ENCODE measurements around the gene PRDM2.

Gene PRDM2

DNA sequence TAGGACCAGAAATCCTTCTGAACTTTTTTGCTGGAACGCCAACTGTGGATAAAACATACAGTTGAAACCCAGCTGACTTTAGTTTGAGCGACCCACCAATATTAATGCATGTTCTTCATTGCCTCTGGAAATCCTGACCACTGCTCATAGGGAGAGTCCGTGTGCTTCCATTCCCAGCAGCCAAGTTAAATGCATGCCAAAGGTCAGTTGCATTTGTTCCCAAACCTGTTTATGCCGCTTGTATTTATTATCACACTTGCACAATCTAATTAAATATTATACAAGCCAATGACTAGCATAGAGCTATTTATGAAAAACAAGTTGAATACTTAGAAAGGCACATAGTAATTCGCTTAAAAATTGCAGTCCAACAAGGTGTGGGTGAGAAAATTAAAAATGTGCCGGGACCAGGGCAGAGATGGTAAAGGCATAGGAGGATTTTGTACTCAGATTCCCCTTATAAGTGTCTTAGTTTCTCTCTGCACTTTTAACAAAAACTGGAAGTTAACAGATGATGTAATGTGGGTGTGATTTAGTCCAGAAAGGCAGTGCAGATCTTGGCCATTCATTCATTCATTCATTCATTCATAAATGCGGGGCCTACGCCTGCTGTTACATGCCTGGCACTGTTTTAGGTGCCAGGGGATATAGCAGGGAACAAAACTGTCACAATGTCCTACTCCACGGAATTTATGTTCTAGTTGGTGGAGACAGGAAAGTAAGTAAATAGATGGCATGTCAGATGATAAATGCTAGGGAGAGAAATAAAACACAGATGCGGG lies 99.7 kb downstream of the PRDM2 start:
- Histone ChIP-seq H3K36me3 (ENCODE audit: control insufficient read depth, insufficient read depth, low read length) (no peaks in the 10 kb centered on the region), H3K27ac (ENCODE audit: insufficient read depth, low read depth, low read length, poor library complexity, severe bottlenecking) (no peak overlapping the region)
- 92 to 96% methylated on average over 10 of the region's 10 CpGs for WGBS, 2 experiments

DNA sequence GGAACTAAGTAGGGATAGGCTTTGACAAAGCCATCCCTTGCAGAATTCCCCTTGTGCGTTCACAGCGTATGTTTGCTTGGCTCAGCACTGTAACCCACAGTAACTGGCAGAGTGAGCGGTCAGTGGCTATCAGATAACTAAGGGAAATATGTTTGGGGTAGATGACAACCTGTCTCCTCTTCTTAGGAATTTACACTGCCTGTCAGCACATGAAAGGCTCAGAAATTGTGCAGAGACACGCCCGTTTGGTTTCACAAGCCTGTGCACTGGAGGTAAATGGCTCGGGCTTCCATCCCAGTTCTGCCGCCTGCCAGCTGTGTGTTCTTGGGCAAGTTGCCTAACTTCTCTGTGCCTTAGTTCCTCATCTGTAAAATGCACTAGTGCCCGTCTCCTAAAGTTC lies 101.2 kb downstream of the PRDM2 start:
- Histone ChIP-seq H3K36me3 (ENCODE audit: control insufficient read depth, insufficient read depth, low read length) (no peaks in the 10 kb centered on the region), H3K27me3 (ENCODE audit: control insufficient read depth, insufficient read depth, low read length, poor library complexity, severe bottlenecking) (no peaks in the 10 kb centered on the region)
- 93 to 97% methylated on average over 8 of the region's 8 CpGs for WGBS, 2 experiments

More for the DNA sequence above, 99.7 kb downstream of the PRDM2 start:
- no peak overlapping the region for H3K4me3 ChIP-seq (ENCODE audit: insufficient read depth, low read depth, low read length)
- no peaks in the 10 kb centered on the region for H3K27me3 ChIP-seq (ENCODE audit: control insufficient read depth, insufficient read depth, low read length, poor library complexity, severe bottlenecking)
- no peaks in the 10 kb centered on the region for H3K9me3 ChIP-seq (ENCODE audit: control insufficient read depth, low read length)
- no peaks in the 10 kb centered on the region for H3K4me1 ChIP-seq (ENCODE audit: control insufficient read depth, insufficient read depth, low read length)

DNA sequence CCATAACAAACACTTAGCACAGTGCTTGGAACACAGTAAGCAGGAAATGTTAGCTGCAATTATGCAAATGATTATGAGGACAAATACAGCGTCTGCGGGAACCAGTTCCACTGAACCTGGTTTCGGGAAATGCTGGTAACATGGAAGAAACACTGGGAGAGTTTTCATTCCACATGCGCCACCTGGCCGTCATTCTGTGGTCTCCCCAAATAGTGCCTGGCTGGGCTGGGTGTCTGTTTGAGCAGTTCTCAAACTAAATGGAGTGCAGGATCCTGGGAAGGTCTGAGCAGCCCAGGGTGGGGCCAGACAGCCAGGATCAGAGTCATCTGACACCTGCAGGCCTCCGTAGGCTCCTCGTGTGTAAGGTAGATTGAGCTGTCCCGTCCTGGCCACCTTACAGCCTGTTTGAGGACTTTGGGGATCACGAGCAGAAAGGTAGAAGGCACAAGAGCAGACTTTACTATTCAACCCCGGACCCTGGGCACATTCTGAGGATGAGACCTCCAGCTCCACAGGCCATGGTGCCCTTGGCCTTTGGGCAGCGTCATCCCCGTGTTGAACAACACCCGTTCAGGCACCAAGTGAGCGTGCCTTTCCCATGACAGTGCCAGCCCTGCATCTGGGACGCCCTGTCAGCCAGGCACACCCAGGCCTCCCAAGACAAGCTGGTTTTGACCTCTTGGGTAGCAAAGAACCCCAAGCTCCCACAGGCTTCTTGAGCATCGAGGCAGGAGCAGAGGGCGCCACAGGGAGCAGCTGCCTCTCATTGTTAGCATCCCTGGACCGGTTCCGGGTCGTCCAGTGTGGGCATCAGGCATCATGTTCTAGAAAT lies 101.9 kb downstream of the PRDM2 start:
- Histone ChIP-seq H3K4me1 (ENCODE audit: control insufficient read depth, insufficient read depth, low read length) (no peaks in the 10 kb centered on the region), H3K4me3 (ENCODE audit: insufficient read depth, low read depth, low read length) (no peak overlapping the region), H3K9me3 (ENCODE audit: control insufficient read depth, low read length) (no peaks in the 10 kb centered on the region), H3K27ac (ENCODE audit: insufficient read depth, low read depth, low read length, poor library complexity, severe bottlenecking) (no peak overlapping the region), H3K27me3 (ENCODE audit: control insufficient read depth, insufficient read depth, low read length, poor library complexity, severe bottlenecking) (no peaks in the 10 kb centered on the region), H3K36me3 (ENCODE audit: control insufficient read depth, insufficient read depth, low read length) (no peaks in the 10 kb centered on the region)
- WGBS, 2 experiments = 89 to 92% methylated on average over 20 of the region's 20 CpGs

More for the DNA sequence above, 101.2 kb downstream of the PRDM2 start:
- H3K4me3 ChIP-seq (ENCODE audit: insufficient read depth, low read depth, low read length) = no peak overlapping the region
- H3K27ac ChIP-seq (ENCODE audit: insufficient read depth, low read depth, low read length, poor library complexity, severe bottlenecking) = no peak overlapping the region
- H3K9me3 ChIP-seq (ENCODE audit: control insufficient read depth, low read length) = no peaks in the 10 kb centered on the region
- H3K4me1 ChIP-seq (ENCODE audit: control insufficient read depth, insufficient read depth, low read length) = no peaks in the 10 kb centered on the region

DNA sequence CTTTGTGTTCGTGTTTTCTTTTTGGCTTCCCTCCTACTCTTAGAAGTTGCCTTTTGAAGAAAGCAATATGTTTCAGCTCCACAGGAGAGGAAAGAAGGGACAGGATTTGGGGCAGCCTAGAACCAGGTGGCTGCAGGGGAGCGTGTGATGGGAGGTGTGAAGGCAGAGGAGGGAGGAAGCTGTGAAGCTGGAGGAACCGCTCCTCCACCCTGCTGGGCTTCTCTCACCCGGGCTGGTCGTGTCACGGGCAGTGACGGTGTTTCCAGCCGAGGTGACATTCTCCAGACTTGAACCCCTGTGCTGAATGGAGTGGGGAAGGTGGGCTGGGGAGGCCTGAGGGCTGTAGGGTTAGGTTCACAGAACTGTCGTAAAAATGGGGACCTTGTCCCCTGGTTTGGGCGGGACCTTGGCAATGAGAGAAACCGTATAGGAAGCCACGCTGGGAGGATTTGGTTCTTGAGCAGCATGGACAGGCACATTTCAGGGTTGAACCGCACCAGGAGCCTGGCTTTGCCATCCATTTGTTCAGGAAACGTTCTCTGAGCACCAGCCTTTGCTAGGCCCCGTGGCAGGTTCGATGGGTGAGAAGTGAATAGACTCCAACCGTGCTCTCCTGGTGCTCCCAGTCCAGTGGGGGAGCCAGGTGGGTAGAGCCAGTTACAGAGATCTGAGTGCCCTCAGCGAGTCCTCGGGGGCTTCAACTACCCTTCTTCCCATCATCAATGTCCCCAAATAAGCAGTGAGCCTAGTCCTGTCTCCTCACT lies 103.0 kb downstream of the PRDM2 start:
- Histone ChIP-seq H3K4me1 (ENCODE audit: control insufficient read depth, insufficient read depth, low read length) (no peaks in the 10 kb centered on the region), H3K36me3 (ENCODE audit: control insufficient read depth, insufficient read depth, low read length) (no peaks in the 10 kb centered on the region), H3K9me3 (ENCODE audit: control insufficient read depth, low read length) (no peaks in the 10 kb centered on the region), H3K27ac (ENCODE audit: insufficient read depth, low read depth, low read length, poor library complexity, severe bottlenecking) (no peak overlapping the region), H3K27me3 (ENCODE audit: control insufficient read depth, insufficient read depth, low read length, poor library complexity, severe bottlenecking) (no peaks in the 10 kb centered on the region), H3K4me3 (ENCODE audit: insufficient read depth, low read depth, low read length) (no peak overlapping the region)
- 92 to 93% methylated on average over 19 of the region's 19 CpGs for WGBS, 2 experiments

DNA sequence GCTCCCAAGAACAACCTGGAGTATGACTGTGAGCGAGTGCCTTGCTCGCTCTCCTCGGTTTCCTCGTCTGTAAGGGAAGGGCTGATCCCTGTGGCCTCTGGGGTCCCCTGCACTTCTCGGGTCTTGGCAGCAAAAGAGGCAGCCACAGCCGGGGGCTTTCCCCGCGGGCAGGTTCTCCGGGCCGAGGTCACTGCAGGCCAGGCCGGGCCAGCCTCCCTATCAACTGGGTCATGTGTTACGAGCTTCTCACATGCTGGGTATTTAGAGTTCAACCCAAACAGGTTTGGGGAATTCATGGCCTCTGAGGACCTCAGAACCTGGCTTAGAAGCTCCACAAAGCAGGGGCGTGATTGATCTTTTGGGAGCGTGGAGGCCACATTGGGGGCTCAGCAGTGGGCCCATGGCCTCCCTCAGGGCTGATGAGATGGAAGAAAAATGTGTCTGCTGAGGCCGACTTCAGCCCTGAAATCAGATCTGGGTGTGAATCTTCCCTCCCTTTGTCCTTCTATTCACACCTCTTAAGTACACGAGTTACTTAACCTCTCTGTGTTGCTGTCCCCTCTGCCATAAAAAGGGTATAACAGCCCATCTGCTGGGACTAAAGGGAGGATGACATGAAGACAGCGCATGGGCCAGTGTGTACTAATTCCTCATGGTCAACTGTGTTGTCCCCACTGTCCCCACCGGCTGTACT lies 103.7 kb downstream of the PRDM2 start:
- H3K27ac ChIP-seq (ENCODE audit: insufficient read depth, low read depth, low read length, poor library complexity, severe bottlenecking) = no peak overlapping the region
- H3K27me3 ChIP-seq (ENCODE audit: control insufficient read depth, insufficient read depth, low read length, poor library complexity, severe bottlenecking) = no peaks in the 10 kb centered on the region
- H3K36me3 ChIP-seq (ENCODE audit: control insufficient read depth, insufficient read depth, low read length) = no peaks in the 10 kb centered on the region
- no peaks in the 10 kb centered on the region for H3K4me1 ChIP-seq (ENCODE audit: control insufficient read depth, insufficient read depth, low read length)
- 93% methylated on average over 18 of the region's 18 CpGs for WGBS, 2 experiments
- no peak overlapping the region for H3K4me3 ChIP-seq (ENCODE audit: insufficient read depth, low read depth, low read length)
- H3K9me3 ChIP-seq (ENCODE audit: control insufficient read depth, low read length) = no peaks in the 10 kb centered on the region

DNA sequence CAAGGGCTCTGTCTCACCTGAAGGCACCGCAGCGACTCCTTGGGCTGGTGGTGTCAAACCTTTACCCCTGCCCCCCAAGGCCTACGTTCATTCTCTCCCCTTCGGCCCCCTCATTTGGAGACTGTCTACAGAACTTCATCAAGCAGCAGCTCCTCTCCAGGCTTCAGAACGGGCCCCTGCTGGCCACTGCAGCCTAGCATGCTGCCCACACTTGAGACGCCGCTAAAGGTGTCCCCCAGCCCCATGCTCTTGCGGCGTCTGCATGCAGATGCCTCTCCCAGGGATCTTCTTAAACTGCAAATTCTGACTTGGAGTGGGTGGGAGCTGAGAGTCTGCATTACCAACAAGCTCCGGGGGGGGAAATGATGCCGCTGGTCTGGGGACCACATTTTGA lies 104.2 kb downstream of the PRDM2 start:
- 91 to 93% methylated on average over 11 of the region's 11 CpGs for WGBS, 2 experiments

DNA sequence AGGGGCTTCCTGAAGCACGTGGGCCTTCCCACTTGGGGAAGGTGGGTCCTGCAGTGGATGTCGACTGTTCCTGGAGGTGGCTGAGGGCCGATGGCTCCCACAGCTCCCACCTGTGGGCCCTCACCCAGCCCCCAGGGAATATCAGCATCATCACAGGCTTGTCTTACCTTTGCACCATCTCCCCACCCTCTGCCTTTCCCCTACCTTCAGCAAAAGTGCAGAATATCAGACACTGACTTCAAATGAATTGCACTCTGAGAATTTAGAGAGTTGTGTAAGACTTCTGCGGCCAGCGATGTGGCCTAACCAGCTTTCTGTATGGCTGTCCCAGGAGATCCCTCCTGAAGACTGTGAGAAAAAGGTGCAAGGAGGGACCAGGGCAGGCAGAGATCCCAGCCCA lies 105.4 kb downstream of the PRDM2 start:
- 87 to 91% methylated on average over 5 of the region's 5 CpGs for WGBS, 2 experiments

More for the DNA sequence above, 104.2 kb downstream of the PRDM2 start:
- Histone ChIP-seq H3K27ac (ENCODE audit: insufficient read depth, low read depth, low read length, poor library complexity, severe bottlenecking) (no peak overlapping the region), H3K36me3 (ENCODE audit: control insufficient read depth, insufficient read depth, low read length) (no peaks in the 10 kb centered on the region), H3K9me3 (ENCODE audit: control insufficient read depth, low read length) (no peaks in the 10 kb centered on the region), H3K4me3 (ENCODE audit: insufficient read depth, low read depth, low read length) (no peak overlapping the region), H3K4me1 (ENCODE audit: control insufficient read depth, insufficient read depth, low read length) (no peaks in the 10 kb centered on the region), H3K27me3 (ENCODE audit: control insufficient read depth, insufficient read depth, low read length, poor library complexity, severe bottlenecking) (no peaks in the 10 kb centered on the region)

DNA sequence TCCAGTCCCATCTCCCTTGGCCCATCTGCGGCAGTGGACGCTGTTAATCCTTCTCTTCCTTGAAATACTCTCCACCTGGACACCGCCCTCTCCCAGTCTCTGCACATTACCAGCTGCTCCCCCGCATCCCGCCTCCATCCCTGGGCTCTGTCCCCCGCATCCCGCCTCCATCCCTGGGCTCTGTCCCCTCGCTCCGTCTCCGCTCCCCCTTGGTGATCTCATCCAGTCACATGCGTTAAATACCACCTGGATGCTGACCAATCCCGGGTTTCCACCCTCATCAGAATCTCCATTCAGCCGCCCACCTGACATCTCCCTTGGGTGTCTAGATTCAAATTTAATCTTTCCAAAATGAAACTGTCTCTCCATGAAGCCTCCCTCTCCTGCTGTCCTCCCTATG lies 106.1 kb downstream of the PRDM2 start:
- H3K4me1 ChIP-seq (ENCODE audit: control insufficient read depth, insufficient read depth, low read length) = no peaks in the 10 kb centered on the region
- WGBS, 2 experiments = 91 to 95% methylated on average over 13 of the region's 13 CpGs
- no peaks in the 10 kb centered on the region for H3K36me3 ChIP-seq (ENCODE audit: control insufficient read depth, insufficient read depth, low read length)
- H3K27ac ChIP-seq (ENCODE audit: insufficient read depth, low read depth, low read length, poor library complexity, severe bottlenecking) = no peak overlapping the region
- H3K9me3 ChIP-seq (ENCODE audit: control insufficient read depth, low read length) = no peaks in the 10 kb centered on the region
- no peaks in the 10 kb centered on the region for H3K27me3 ChIP-seq (ENCODE audit: control insufficient read depth, insufficient read depth, low read length, poor library complexity, severe bottlenecking)
- no peak overlapping the region for H3K4me3 ChIP-seq (ENCODE audit: insufficient read depth, low read depth, low read length)

More for the DNA sequence above, 105.4 kb downstream of the PRDM2 start:
- Histone ChIP-seq H3K27me3 (ENCODE audit: control insufficient read depth, insufficient read depth, low read length, poor library complexity, severe bottlenecking) (no peaks in the 10 kb centered on the region), H3K9me3 (ENCODE audit: control insufficient read depth, low read length) (no peaks in the 10 kb centered on the region), H3K4me3 (ENCODE audit: insufficient read depth, low read depth, low read length) (no peak overlapping the region), H3K27ac (ENCODE audit: insufficient read depth, low read depth, low read length, poor library complexity, severe bottlenecking) (no peak overlapping the region), H3K4me1 (ENCODE audit: control insufficient read depth, insufficient read depth, low read length) (no peaks in the 10 kb centered on the region), H3K36me3 (ENCODE audit: control insufficient read depth, insufficient read depth, low read length) (no peaks in the 10 kb centered on the region)

DNA sequence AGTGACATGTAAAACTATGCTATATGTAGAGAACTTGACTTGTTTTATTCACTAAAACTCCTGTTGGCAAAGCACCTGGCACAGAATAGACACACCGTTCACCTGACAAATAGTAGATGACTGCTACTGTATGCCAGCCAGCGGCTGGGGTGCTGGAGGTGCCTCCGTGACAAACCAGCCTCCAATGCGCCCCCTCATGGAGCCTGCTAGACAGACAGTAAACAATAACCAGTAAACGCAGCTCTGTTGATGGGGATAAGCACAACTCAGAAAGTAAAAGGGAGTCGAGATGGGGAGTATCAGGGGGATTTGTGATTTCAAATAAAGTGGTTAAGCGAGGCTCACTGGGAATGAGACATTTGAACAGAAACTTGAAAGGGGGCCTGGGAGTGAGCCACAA lies 107.2 kb downstream of the PRDM2 start:
- no peaks in the 10 kb centered on the region for H3K36me3 ChIP-seq (ENCODE audit: control insufficient read depth, insufficient read depth, low read length)
- 37 to 41% methylated on average over 7 of the region's 7 CpGs for WGBS, 2 experiments
- H3K9me3 ChIP-seq (ENCODE audit: control insufficient read depth, low read length) = no peaks in the 10 kb centered on the region
- no peak overlapping the region for H3K27ac ChIP-seq (ENCODE audit: insufficient read depth, low read depth, low read length, poor library complexity, severe bottlenecking)
- H3K4me3 ChIP-seq (ENCODE audit: insufficient read depth, low read depth, low read length) = no peak overlapping the region
- no peaks in the 10 kb centered on the region for H3K27me3 ChIP-seq (ENCODE audit: control insufficient read depth, insufficient read depth, low read length, poor library complexity, severe bottlenecking)
- no peaks in the 10 kb centered on the region for H3K4me1 ChIP-seq (ENCODE audit: control insufficient read depth, insufficient read depth, low read length)
